Measurements from ENCODE around the gene ADAM19.

- TF ChIP-seq, protein P1, sequence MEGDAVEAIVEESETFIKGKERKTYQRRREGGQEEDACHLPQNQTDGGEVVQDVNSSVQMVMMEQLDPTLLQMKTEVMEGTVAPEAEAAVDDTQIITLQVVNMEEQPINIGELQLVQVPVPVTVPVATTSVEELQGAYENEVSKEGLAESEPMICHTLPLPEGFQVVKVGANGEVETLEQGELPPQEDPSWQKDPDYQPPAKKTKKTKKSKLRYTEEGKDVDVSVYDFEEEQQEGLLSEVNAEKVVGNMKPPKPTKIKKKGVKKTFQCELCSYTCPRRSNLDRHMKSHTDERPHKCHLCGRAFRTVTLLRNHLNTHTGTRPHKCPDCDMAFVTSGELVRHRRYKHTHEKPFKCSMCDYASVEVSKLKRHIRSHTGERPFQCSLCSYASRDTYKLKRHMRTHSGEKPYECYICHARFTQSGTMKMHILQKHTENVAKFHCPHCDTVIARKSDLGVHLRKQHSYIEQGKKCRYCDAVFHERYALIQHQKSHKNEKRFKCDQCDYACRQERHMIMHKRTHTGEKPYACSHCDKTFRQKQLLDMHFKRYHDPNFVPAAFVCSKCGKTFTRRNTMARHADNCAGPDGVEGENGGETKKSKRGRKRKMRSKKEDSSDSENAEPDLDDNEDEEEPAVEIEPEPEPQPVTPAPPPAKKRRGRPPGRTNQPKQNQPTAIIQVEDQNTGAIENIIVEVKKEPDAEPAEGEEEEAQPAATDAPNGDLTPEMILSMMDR (conservative IDR thresholded peaks at IDR 0.05; ENCODE audit: low read depth, low read length), result no peak
- TF ChIP-seq POLR2A (IDR thresholded peaks at IDR 0.05; ENCODE audit: low read depth, low read length), result no peak
- 0 out of 2 replicates have a peak, but pooled peaks have one; percentile 7 for TF ChIP-seq BHLHE40 (IDR thresholded peaks at IDR 0.05; ENCODE audit: low read depth, low read length)
- no peak for TF ChIP-seq CHD1 (IDR thresholded peaks at IDR 0.05; ENCODE audit: low read depth, low read length)
- peak; percentile 58; the same call in 1 of the 2 replicates for TF ChIP-seq MAZ (IDR thresholded peaks at IDR 0.05; ENCODE audit: borderline replicate concordance, low read depth, low read length)
- no peak for TF ChIP-seq ELK1 (IDR thresholded peaks at IDR 0.05; ENCODE audit: borderline replicate concordance, low read depth, low read length)
- TF ChIP-seq SMC3 (IDR thresholded peaks at IDR 0.05; ENCODE audit: low read depth, low read length), result no peak
- TF ChIP-seq CEBPB (IDR thresholded peaks at IDR 0.05; ENCODE audit: low read depth, low read length), result no peak
- TF ChIP-seq RAD21 (IDR thresholded peaks at IDR 0.05; ENCODE audit: low read length), result no peak
- no peak for TF ChIP-seq RFX5 (IDR thresholded peaks at IDR 0.05; ENCODE audit: low read depth, low read length)
- TF ChIP-seq RCOR1 (IDR thresholded peaks at IDR 0.05; ENCODE audit: insufficient replicate concordance, low read length), result no peak
- TF ChIP-seq MAFK (IDR thresholded peaks at IDR 0.05; ENCODE audit: low read depth, low read length), result no peak
- TF ChIP-seq FOS (IDR thresholded peaks at IDR 0.05; ENCODE audit: low read depth, low read length), result no peak
- TF ChIP-seq USF2 (IDR thresholded peaks at IDR 0.05; ENCODE audit: low read depth, low read length), result no peak
Measured at GRCh38 chr5:157459715-157460599, 115.6 kb downstream of the ADAM19 start, which contains the start of gene NIPAL4.
